ENCODE results near the gene NNMT. TPM values are rescaled to one million over a fixed set of nuclear protein-coding genes. Genes with fewer than 3 reads are reported as not detected.
A peak's percentile ranks its signal among the peaks of the same experiment; 100 is the strongest.

The NNMT gene
- total and polyA plus RNA-seq, 8 donors: 1.2 to 244 (median 1.9) TPM

DNA sequence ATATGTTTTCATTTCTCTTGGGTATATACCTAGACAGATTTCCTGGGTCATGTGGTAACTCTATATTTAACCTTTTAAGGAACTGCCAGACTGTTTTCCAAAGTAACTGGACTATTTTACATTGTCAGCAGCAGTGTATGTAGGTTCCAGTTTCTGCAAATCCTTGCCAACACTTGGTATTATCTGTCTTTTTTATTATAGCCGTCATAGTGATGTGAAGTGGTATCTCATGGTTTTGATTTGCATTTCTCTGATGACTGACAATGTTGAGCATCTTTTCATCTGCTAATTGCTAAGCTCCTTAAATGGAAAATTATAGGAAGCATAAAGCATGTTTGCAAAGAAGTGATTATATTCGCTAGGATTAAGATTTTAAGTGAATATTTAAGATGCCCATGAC lies 13.9 kb downstream of the NNMT start:
- Histone ChIP-seq H3K4me1 (peaks cover 30 to 54% of the 10 kb centered on the region in 2 donors), H3K4me3 (no peak overlapping the region)

DNA sequence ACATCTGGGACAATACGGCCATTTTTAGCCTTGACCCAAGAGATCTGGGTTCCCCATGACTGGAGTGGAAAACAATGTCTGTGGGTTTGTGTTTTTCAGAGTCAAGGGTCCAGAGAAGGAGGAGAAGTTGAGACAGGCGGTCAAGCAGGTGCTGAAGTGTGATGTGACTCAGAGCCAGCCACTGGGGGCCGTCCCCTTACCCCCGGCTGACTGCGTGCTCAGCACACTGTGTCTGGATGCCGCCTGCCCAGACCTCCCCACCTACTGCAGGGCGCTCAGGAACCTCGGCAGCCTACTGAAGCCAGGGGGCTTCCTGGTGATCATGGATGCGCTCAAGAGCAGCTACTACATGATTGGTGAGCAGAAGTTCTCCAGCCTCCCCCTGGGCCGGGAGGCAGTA lies 15.7 kb downstream of the NNMT start:
- Histone ChIP-seq H3K4me1 (peaks cover 34 to 67% of the 10 kb centered on the region in 2 donors), H3K27ac (no peak overlapping the region), H3K27me3 (no peaks in the 10 kb centered on the region), H3K4me3 (no peak overlapping the region), H3K36me3 (peaks cover 0 to 29% of the 10 kb centered on the region in 2 donors), H3K9me3 (no peaks in the 10 kb centered on the region)
- intact Hi-C loops (cut with DNase I): no loop called here
- no peak for ATAC-seq
- DNase-seq: no peak
- TF ChIP-seq, protein P1, sequence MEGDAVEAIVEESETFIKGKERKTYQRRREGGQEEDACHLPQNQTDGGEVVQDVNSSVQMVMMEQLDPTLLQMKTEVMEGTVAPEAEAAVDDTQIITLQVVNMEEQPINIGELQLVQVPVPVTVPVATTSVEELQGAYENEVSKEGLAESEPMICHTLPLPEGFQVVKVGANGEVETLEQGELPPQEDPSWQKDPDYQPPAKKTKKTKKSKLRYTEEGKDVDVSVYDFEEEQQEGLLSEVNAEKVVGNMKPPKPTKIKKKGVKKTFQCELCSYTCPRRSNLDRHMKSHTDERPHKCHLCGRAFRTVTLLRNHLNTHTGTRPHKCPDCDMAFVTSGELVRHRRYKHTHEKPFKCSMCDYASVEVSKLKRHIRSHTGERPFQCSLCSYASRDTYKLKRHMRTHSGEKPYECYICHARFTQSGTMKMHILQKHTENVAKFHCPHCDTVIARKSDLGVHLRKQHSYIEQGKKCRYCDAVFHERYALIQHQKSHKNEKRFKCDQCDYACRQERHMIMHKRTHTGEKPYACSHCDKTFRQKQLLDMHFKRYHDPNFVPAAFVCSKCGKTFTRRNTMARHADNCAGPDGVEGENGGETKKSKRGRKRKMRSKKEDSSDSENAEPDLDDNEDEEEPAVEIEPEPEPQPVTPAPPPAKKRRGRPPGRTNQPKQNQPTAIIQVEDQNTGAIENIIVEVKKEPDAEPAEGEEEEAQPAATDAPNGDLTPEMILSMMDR (IDR thresholded peaks at IDR 0.05): no peak

More for the DNA sequence above, 13.9 kb downstream of the NNMT start:
- TF ChIP-seq, protein P1 (IDR thresholded peaks at IDR 0.05): no peak
- intact Hi-C loops (cut with DNase I): no loop called here
- Histone ChIP-seq H3K9me3 (no peaks in the 10 kb centered on the region), H3K36me3 (peaks cover 0 to 29% of the 10 kb centered on the region in 2 donors), H3K27me3 (no peaks in the 10 kb centered on the region), H3K27ac (no peak overlapping the region)
- ATAC-seq (no peak), DNase-seq (no peak)

DNA sequence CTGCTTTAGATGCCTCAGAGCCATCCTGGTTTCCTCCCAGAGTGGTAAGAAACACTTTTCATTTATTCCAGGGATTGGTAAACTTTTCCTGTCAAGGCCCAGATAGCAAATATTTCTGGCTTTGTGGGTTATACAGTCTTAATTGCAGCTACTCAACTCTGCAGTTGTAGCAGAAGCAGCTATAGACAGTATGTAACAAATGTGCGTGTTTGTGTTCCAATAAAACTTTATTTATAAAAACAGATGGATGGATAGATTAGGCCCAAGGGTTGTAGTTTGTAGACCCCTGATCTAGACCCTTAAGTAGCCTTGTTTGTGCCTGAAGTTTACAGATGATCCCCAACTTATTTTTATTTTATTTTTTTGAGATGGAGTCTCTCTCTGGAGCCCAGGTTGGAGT lies 17.9 kb downstream of the NNMT start:
- intact Hi-C loops (cut with DNase I): no loop called here
- H3K27me3 ChIP-seq: no peaks in the 10 kb centered on the region
- no peak overlapping the region for H3K4me3 ChIP-seq
- no peak for DNase-seq
- H3K36me3 ChIP-seq: peaks cover 0 to 29% of the 10 kb centered on the region in 2 donors
- peaks cover 34 to 52% of the 10 kb centered on the region in 2 donors for H3K4me1 ChIP-seq
- H3K27ac ChIP-seq: no peak overlapping the region
- no peak for ATAC-seq
- H3K9me3 ChIP-seq: no peaks in the 10 kb centered on the region
- TF ChIP-seq, protein P1 (IDR thresholded peaks at IDR 0.05): no peak

DNA sequence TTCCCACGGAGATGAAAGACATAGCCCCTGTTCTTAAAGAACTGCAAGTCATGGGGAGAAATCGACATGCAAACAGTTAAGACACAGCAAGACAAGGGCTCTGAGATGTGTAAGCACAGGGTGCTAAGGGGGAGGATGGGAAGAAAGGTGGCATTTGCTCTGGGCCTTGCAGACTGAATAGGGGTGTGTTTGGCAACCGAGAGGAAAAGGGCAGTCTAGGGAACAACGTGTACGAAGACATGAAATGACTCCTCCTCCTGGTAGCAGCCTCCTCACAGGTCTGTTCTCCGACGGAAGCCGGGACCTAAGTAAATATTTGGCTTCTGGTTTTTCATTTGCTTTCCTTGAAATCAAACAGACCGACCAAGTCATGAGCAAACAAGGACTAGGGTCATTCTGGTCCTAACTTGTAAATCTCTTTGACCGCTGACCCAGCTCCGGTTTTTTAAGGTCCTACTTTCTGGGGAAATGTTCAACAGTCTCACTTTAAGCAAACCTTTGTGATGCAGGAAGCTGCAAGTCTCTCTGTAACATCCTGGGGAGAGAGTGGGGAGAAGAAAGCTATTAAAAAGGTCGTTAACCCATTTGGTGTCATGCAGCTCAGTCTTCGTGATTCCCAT lies 19.7 kb downstream of the NNMT start:
- Histone ChIP-seq H3K27me3 (no peaks in the 10 kb centered on the region), H3K27ac (peak overlapping the region; percentile 55 to 63), H3K36me3 (peaks cover 0 to 29% of the 10 kb centered on the region in 2 donors), H3K4me1 (peaks cover 40 to 48% of the 10 kb centered on the region in 2 donors), H3K9me3 (no peaks in the 10 kb centered on the region), H3K4me3 (no peak overlapping the region)
- ATAC-seq (peak; percentile 69), DNase-seq (no peak)
- TF ChIP-seq, protein P1 (IDR thresholded peaks at IDR 0.05): no peak
- intact Hi-C loops (cut with DNase I): no loop called here

DNA sequence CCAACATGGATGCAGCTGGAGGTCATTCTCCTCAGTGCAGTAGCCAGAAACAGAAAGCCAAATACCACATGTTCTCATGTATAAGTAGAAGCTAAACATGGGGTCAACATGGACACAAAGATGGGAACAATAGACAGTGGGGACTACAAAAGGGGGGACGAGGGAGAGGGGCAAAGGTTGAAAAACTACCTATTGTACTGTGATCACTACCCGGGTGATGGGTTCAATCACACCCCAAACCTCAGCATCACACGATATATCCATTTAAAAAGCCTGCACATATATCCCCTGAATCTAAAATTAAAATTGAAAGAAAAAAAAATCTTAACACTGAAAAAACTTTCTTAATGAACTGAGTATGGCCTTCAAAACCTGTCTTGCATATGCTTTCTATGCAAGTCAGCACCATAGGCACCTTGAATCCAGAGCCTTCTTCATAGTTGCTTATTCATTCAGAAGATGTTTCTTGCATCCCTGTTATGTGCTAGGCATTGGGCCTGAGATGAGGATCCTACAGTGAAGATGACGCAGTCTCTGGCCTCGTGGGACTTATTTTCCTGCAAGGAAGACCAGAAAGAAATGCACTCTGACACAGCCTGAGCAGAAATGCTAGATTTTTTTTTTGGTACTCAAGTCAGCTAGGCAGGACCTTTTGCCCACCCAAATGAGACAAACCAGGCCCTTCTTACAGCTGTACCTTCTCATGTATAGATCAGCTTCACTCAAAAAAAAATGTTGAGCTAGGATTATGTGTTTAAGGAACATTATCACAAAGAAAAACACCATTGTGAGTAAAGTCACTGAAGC lies 21.0 kb downstream of the NNMT start:
- Histone ChIP-seq H3K4me3 (no peak overlapping the region), H3K36me3 (peaks cover 0 to 23% of the 10 kb centered on the region in 2 donors), H3K9me3 (no peaks in the 10 kb centered on the region), H3K4me1 (peaks cover 44 to 52% of the 10 kb centered on the region in 2 donors), H3K27me3 (no peaks in the 10 kb centered on the region), H3K27ac (peak overlapping the region; percentile 42 to 55)
- ATAC-seq: no peak
- TF ChIP-seq, protein P1 (IDR thresholded peaks at IDR 0.05): no peak
- DNase-seq: no peak
- intact Hi-C loops (cut with DNase I): no loop called here

Data from left lung (tissue), 10 donors.